ENCODE data around the gene THRAP3. TPM values are rescaled to one million over a fixed set of nuclear protein-coding genes. Genes with fewer than 3 reads are reported as not detected.

THRAP3 gene
- polyA plus RNA-seq, 1 experiment, result 76.0 TPM

DNA sequence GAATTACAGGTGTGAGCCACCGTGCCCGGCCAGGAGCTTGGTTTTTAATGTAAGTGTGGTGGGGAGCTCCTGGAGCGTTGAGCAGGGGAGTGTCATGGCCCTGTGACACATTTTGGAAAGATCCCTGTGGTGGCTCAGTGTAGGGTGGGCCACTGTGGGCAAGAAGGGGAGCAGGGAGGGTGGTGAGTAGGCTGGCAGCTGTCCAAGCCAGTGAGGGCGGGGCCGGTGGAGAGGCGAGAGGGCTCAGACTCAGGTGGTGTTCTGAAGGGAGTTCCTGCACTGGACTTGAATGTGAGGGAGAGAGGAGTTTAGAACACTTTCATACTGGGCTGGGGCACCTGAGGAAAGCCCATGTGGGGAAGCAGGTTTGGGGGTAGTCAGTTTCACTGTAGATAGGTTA, 102.3 kb downstream of the THRAP3 start:
- Histone ChIP-seq H3K27me3 (ENCODE audit: control insufficient read depth, insufficient read depth, low read length) (no peaks in the 10 kb centered on the region), H3K27ac (ENCODE audit: low read depth, low read length) (no peak overlapping the region), H3K9me3 (ENCODE audit: control insufficient read depth, insufficient read depth, low read length) (no peaks in the 10 kb centered on the region; the same call in 1 of the 2 replicates), H3K4me3 (ENCODE audit: low read depth, low read length) (no peak overlapping the region)
- no peak for DNase-seq (ENCODE audit: low read depth, low spot score)
- POLR2A ChIA-PET, result no interaction called here
- CTCF ChIA-PET, result interaction anchor here (1.0 to 1.3 kb wide), 3 partner anchors 15 to 42 kb away, joined by 4 to 6 read pairs (median 5); no protein-coding TSS in a partner anchor
- TF ChIP-seq, protein P1, sequence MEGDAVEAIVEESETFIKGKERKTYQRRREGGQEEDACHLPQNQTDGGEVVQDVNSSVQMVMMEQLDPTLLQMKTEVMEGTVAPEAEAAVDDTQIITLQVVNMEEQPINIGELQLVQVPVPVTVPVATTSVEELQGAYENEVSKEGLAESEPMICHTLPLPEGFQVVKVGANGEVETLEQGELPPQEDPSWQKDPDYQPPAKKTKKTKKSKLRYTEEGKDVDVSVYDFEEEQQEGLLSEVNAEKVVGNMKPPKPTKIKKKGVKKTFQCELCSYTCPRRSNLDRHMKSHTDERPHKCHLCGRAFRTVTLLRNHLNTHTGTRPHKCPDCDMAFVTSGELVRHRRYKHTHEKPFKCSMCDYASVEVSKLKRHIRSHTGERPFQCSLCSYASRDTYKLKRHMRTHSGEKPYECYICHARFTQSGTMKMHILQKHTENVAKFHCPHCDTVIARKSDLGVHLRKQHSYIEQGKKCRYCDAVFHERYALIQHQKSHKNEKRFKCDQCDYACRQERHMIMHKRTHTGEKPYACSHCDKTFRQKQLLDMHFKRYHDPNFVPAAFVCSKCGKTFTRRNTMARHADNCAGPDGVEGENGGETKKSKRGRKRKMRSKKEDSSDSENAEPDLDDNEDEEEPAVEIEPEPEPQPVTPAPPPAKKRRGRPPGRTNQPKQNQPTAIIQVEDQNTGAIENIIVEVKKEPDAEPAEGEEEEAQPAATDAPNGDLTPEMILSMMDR (IDR thresholded peaks at IDR 0.05; ENCODE audit: low read depth, low read length), result no peak

DNA sequence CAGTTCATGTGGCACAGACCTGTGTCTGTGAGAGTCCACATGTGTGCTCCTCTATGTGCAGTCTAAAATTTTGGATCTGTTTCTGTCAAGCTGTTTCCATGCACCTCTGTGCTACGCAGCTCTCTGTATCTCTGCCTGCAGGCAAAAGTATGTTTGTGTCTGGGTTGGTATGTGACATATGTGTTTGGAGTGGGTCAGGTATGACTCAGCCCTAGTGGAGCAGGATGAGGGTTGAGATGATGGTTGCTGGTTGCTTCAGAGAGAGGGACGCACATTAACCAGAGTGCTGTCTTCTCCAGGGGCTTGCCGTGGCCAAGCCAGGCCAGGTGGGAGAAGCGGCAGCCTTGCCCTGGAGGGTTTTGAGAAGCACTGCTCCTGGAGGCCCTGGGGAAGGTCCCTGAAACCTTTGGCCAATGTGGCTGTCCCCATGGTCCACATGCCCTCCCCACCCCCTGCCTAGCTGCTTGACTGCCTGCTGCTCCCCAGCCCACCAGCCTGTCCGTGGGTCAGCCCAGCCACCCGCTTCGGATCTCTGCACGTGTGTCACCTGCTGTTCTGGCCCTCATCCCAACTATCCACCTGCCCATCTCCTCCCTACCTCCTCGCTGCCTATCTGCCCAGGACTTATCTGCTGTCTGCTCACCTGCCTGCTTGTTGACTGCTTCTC, 103.3 kb downstream of the THRAP3 start:
- POLR2A ChIA-PET, result interaction anchor here (0.6 kb wide), 1 partner anchor 49 kb away, joined by 4 read pairs; no protein-coding TSS in a partner anchor
- TF ChIP-seq, protein P1 (IDR thresholded peaks at IDR 0.05; ENCODE audit: low read depth, low read length), result no peak

DNA sequence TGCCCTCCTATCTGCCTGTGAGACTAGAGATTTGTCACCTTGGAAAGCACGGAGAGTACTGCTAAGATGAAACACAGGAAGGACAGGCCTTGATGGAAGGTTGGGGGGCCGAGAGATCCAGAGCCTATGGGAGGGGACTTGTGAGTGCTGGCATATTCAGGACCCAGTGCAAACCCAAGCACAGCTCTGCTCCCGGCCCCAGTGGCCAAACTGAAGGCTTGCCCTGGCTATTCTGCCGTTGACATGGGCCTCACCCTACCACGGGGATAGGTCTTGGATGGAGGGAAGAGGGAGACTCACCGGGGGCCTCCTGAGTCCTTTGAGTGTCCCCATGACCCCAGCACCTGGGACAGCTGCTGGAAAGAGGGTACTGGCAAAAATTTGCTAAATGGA, 103.8 kb downstream of the THRAP3 start:
- POLR2A ChIA-PET, result no interaction called here
- TF ChIP-seq, protein P1 (IDR thresholded peaks at IDR 0.05; ENCODE audit: low read depth, low read length), result no peak
- H3K9me3 ChIP-seq (ENCODE audit: control insufficient read depth, insufficient read depth, low read length), result no peaks in the 10 kb centered on the region
- H3K4me3 ChIP-seq (ENCODE audit: low read depth, low read length), result no peak overlapping the region
- no peaks in the 10 kb centered on the region for H3K27me3 ChIP-seq (ENCODE audit: control insufficient read depth, insufficient read depth, low read length)
- no peak for DNase-seq (ENCODE audit: low read depth, low spot score)
- H3K27ac ChIP-seq (ENCODE audit: low read depth, low read length), result no peak overlapping the region
- CTCF ChIA-PET, result no interaction called here

More for the DNA sequence above, 103.3 kb downstream of the THRAP3 start:
- Histone ChIP-seq H3K4me3 (ENCODE audit: low read depth, low read length) (no peak overlapping the region), H3K9me3 (ENCODE audit: control insufficient read depth, insufficient read depth, low read length) (no peaks in the 10 kb centered on the region), H3K27me3 (ENCODE audit: control insufficient read depth, insufficient read depth, low read length) (no peaks in the 10 kb centered on the region), H3K27ac (ENCODE audit: low read depth, low read length) (no peak overlapping the region)
- CTCF ChIA-PET, result interaction anchor here (1.0 to 1.3 kb wide), 3 partner anchors 14 to 41 kb away, joined by 4 to 6 read pairs (median 5); no protein-coding TSS in a partner anchor
- DNase-seq (ENCODE audit: low read depth, low spot score), result no peak

DNA sequence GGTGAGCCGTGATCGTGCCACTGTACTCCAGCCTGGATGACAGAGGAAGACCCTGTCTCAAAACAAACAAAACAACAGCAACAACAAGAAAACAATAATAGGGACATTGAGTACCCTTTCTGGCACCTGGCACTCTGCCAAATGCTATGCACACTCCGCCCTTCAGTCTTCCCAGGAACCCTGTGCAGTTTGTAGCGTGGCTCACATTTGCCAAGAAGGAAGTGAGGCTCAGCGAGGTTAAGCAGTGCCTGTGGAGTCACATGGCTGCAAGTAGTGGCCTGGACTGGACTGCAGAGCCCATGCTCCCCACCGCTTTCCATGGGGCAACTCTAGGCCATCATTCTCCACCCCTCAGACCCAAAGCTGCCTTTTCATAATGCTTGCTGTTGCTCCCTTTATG, 104.5 kb downstream of the THRAP3 start:
- POLR2A ChIA-PET, result no interaction called here

DNA sequence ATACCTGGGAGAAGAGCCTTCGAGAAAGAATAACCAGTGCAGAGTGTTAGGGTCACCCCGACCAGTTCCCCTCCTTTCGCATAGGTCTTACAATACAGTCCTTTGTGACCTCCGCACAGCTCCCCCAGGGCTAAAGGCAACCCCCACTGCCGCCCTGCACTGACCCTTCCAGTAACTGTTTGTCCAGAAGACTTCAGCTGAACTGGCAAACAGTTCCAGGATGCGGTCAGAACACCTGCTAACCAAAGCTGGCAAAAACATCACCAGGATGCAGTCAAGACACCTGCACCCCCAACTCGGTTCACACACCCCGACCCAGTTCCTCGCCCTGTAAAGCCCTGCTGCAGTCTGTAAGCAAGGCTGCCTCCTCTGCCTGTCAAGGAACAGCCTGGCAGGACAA, 105.6 kb downstream of the THRAP3 start:
- Histone ChIP-seq H3K27me3 (ENCODE audit: control insufficient read depth, insufficient read depth, low read length) (no peaks in the 10 kb centered on the region), H3K9me3 (ENCODE audit: control insufficient read depth, insufficient read depth, low read length) (no peaks in the 10 kb centered on the region), H3K4me3 (ENCODE audit: low read depth, low read length) (no peak overlapping the region), H3K27ac (ENCODE audit: low read depth, low read length) (no peak overlapping the region)
- POLR2A ChIA-PET, result no interaction called here
- CTCF ChIA-PET, result interaction anchor here (1.0 kb wide), 1 partner anchor 40 kb away, joined by 4 read pairs; no protein-coding TSS in a partner anchor
- TF ChIP-seq, protein P1 (IDR thresholded peaks at IDR 0.05; ENCODE audit: low read depth, low read length), result no peak
- DNase-seq (ENCODE audit: low read depth, low spot score), result no peak

More for the DNA sequence above, 104.5 kb downstream of the THRAP3 start:
- Histone ChIP-seq H3K27me3 (ENCODE audit: control insufficient read depth, insufficient read depth, low read length) (no peaks in the 10 kb centered on the region), H3K27ac (ENCODE audit: low read depth, low read length) (no peak overlapping the region), H3K4me3 (ENCODE audit: low read depth, low read length) (no peak overlapping the region), H3K9me3 (ENCODE audit: control insufficient read depth, insufficient read depth, low read length) (no peaks in the 10 kb centered on the region)
- CTCF ChIA-PET, result no interaction called here
- DNase-seq (ENCODE audit: low read depth, low spot score), result no peak
- TF ChIP-seq, protein P1 (IDR thresholded peaks at IDR 0.05; ENCODE audit: low read depth, low read length), result no peak
